ENCODE results near the gene SKIC8. TPM values are rescaled to one million over a fixed set of nuclear protein-coding genes. Genes with fewer than 3 reads are reported as not detected.

Gene SKIC8
- polyA plus RNA-seq, 4 donors = 45.9 to 68.0 (median 58.6) TPM

GRCh38 chr15:78341057-78341987 is 41.9 kb upstream of the SKIC8 start:
- H3K4me3 ChIP-seq (ENCODE audit: low read depth in 1 of 3, low read length in 3 of 3) = peak overlapping the region in 1 of 3 donors; percentile 27
- no peak overlapping the region for H3K27ac ChIP-seq (ENCODE audit: low read depth in 1 of 3, low read length in 2 of 3)
- H3K9me3 ChIP-seq (ENCODE audit: control insufficient read depth in 2 of 2, insufficient read depth in 1 of 2, low read depth in 1 of 2, low read length in 1 of 2) = no peaks in the 10 kb centered on the region
- H3K27me3 ChIP-seq (ENCODE audit: control insufficient read depth in 3 of 3, insufficient read depth in 3 of 3, low read length in 3 of 3) = peaks cover 18 to 67% (median 28%) of the 10 kb centered on the region in 3 donors
- DNase-seq = peak in 1 of 2 donors; percentile 63
- H3K4me1 ChIP-seq (ENCODE audit: control insufficient read depth in 3 of 3, insufficient read depth in 2 of 3, low read depth in 1 of 3, low read length in 2 of 3) = peaks cover 0 to 12% (median 0%) of the 10 kb centered on the region in 3 donors
- no peaks in the 10 kb centered on the region for H3K36me3 ChIP-seq (ENCODE audit: control insufficient read depth in 3 of 3, insufficient read depth in 2 of 3, low read depth in 1 of 3, low read length in 3 of 3)
- 5 to 8% (median 6%) methylated on average over 52 to 53 of the region's 53 CpGs for WGBS, 3 donors
- FAIRE-seq = no peak

GRCh38 chr15:78340231-78341056 is 41.0 kb upstream of the SKIC8 start, which contains the start of gene CRABP1:
Gene CRABP1, plus strand, starts transcription at chr15:78340353. Its CDS starts 76 bp downstream, at chr15:78340429.
- DNase-seq (peak in 1 of 2 donors; percentile 45), FAIRE-seq (no peak)
- Histone ChIP-seq H3K27me3 (ENCODE audit: control insufficient read depth in 3 of 3, insufficient read depth in 3 of 3, low read length in 3 of 3) (peaks cover 18 to 70% (median 34%) of the 10 kb centered on the region in 3 donors), H3K4me1 (ENCODE audit: control insufficient read depth in 3 of 3, insufficient read depth in 2 of 3, low read depth in 1 of 3, low read length in 2 of 3) (peaks cover 0 to 12% (median 0%) of the 10 kb centered on the region in 3 donors), H3K9me3 (ENCODE audit: control insufficient read depth in 2 of 2, insufficient read depth in 1 of 2, low read depth in 1 of 2, low read length in 1 of 2) (no peaks in the 10 kb centered on the region), H3K27ac (ENCODE audit: low read depth in 1 of 3, low read length in 2 of 3) (no peak within 1 kb of the TSS), H3K4me3 (ENCODE audit: low read depth in 1 of 3, low read length in 3 of 3) (peak within 1 kb of the TSS in 1 of 3 donors; percentile 27), H3K36me3 (ENCODE audit: control insufficient read depth in 3 of 3, insufficient read depth in 2 of 3, low read depth in 1 of 3, low read length in 3 of 3) (no peaks in the 10 kb centered on the region)
- 2% methylated on average over 57 to 67 of the region's 67 CpGs for WGBS, 3 donors

GRCh38 chr15:78339559-78339958 is 40.1 kb upstream of the SKIC8 start:
- Histone ChIP-seq H3K4me1 (ENCODE audit: control insufficient read depth in 3 of 3, insufficient read depth in 2 of 3, low read depth in 1 of 3, low read length in 2 of 3) (peaks cover 0 to 12% (median 0%) of the 10 kb centered on the region in 3 donors), H3K27ac (ENCODE audit: low read depth in 1 of 3, low read length in 2 of 3) (no peak overlapping the region), H3K4me3 (ENCODE audit: low read depth in 1 of 3, low read length in 3 of 3) (no peak overlapping the region), H3K36me3 (ENCODE audit: control insufficient read depth in 3 of 3, insufficient read depth in 2 of 3, low read depth in 1 of 3, low read length in 3 of 3) (no peaks in the 10 kb centered on the region), H3K27me3 (ENCODE audit: control insufficient read depth in 3 of 3, insufficient read depth in 3 of 3, low read length in 3 of 3) (peaks cover 18 to 73% (median 34%) of the 10 kb centered on the region in 3 donors), H3K9me3 (ENCODE audit: control insufficient read depth in 2 of 2, insufficient read depth in 1 of 2, low read depth in 1 of 2, low read length in 1 of 2) (peaks cover 0 to 2% of the 10 kb centered on the region in 2 donors)
- 32 to 49% (median 40%) methylated on average over 17 of the region's 17 CpGs for WGBS, 3 donors
- FAIRE-seq = no peak
- DNase-seq = no peak

DNA sequence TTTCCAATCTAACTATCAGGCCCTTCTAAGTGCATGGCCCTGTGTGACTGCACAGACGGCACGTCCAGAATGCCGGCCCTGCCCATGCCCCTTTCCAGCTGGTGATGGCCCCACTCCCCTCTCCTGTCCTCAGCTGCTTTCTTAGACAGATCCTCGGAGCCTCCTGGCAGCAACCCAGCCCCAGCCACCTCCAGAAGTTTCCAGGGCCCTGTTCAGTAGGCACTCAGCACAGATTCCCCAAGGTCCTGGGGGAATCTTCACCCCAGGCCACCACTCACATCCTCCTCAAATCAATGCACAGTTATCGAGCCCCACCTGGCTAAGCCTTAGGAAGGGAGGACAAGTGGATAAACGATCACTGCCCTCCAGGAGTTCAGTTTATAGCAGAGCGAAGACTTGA is 39.4 kb upstream of the SKIC8 start:
- peaks cover 0 to 12% (median 0%) of the 10 kb centered on the region in 3 donors for H3K4me1 ChIP-seq (ENCODE audit: control insufficient read depth in 3 of 3, insufficient read depth in 2 of 3, low read depth in 1 of 3, low read length in 2 of 3)
- 56 to 72% (median 72%) methylated on average over 7 of the region's 7 CpGs for WGBS, 3 donors
- peaks cover 0 to 3% of the 10 kb centered on the region in 2 donors for H3K9me3 ChIP-seq (ENCODE audit: control insufficient read depth in 2 of 2, insufficient read depth in 1 of 2, low read depth in 1 of 2, low read length in 1 of 2)
- H3K27me3 ChIP-seq (ENCODE audit: control insufficient read depth in 3 of 3, insufficient read depth in 3 of 3, low read length in 3 of 3) = peaks cover 18 to 75% (median 33%) of the 10 kb centered on the region in 3 donors
- no peak for FAIRE-seq
- H3K36me3 ChIP-seq (ENCODE audit: control insufficient read depth in 3 of 3, insufficient read depth in 2 of 3, low read depth in 1 of 3, low read length in 3 of 3) = no peaks in the 10 kb centered on the region
- H3K27ac ChIP-seq (ENCODE audit: low read depth in 1 of 3, low read length in 2 of 3) = no peak overlapping the region
- H3K4me3 ChIP-seq (ENCODE audit: low read depth in 1 of 3, low read length in 3 of 3) = no peak overlapping the region
- DNase-seq = no peak

GRCh38 chr15:78335985-78336384 is 36.6 kb upstream of the SKIC8 start:
- Histone ChIP-seq H3K4me3 (ENCODE audit: low read depth in 1 of 3, low read length in 3 of 3) (no peak overlapping the region), H3K27ac (ENCODE audit: low read depth in 1 of 3, low read length in 2 of 3) (no peak overlapping the region), H3K4me1 (ENCODE audit: control insufficient read depth in 3 of 3, insufficient read depth in 2 of 3, low read depth in 1 of 3, low read length in 2 of 3) (peaks cover 0 to 8% (median 0%) of the 10 kb centered on the region in 3 donors), H3K9me3 (ENCODE audit: control insufficient read depth in 2 of 2, insufficient read depth in 1 of 2, low read depth in 1 of 2, low read length in 1 of 2) (peaks cover 0 to 3% of the 10 kb centered on the region in 2 donors), H3K27me3 (ENCODE audit: control insufficient read depth in 3 of 3, insufficient read depth in 3 of 3, low read length in 3 of 3) (peaks cover 16 to 50% (median 25%) of the 10 kb centered on the region in 3 donors), H3K36me3 (ENCODE audit: control insufficient read depth in 3 of 3, insufficient read depth in 2 of 3, low read depth in 1 of 3, low read length in 3 of 3) (no peaks in the 10 kb centered on the region)
- WGBS, 3 donors = 82 to 90% (median 88%) methylated on average over 4 of the region's 4 CpGs
- no peak for DNase-seq
- no peak for FAIRE-seq

- DNase-seq (no peak), FAIRE-seq (no peak)
- Histone ChIP-seq H3K9me3 (ENCODE audit: control insufficient read depth in 2 of 2, insufficient read depth in 1 of 2, low read depth in 1 of 2, low read length in 1 of 2) (peaks cover 0 to 3% of the 10 kb centered on the region in 2 donors), H3K4me3 (ENCODE audit: low read depth in 1 of 3, low read length in 3 of 3) (no peak overlapping the region), H3K36me3 (ENCODE audit: control insufficient read depth in 3 of 3, insufficient read depth in 2 of 3, low read depth in 1 of 3, low read length in 3 of 3) (no peaks in the 10 kb centered on the region), H3K27ac (ENCODE audit: low read depth in 1 of 3, low read length in 2 of 3) (no peak overlapping the region), H3K4me1 (ENCODE audit: control insufficient read depth in 3 of 3, insufficient read depth in 2 of 3, low read depth in 1 of 3, low read length in 2 of 3) (no peaks in the 10 kb centered on the region), H3K27me3 (ENCODE audit: control insufficient read depth in 3 of 3, insufficient read depth in 3 of 3, low read length in 3 of 3) (peaks cover 5 to 38% (median 23%) of the 10 kb centered on the region in 3 donors)
- 82 to 91% (median 87%) methylated on average over 3 of the region's 3 CpGs for WGBS, 3 donors
Observed at GRCh38 chr15:78334845-78335244, 35.4 kb upstream of the SKIC8 start.

- H3K4me1 ChIP-seq (ENCODE audit: control insufficient read depth in 3 of 3, insufficient read depth in 2 of 3, low read depth in 1 of 3, low read length in 2 of 3) = no peaks in the 10 kb centered on the region
- H3K4me3 ChIP-seq (ENCODE audit: low read depth in 1 of 3, low read length in 3 of 3) = no peak overlapping the region
- DNase-seq = no peak
- H3K9me3 ChIP-seq (ENCODE audit: control insufficient read depth in 2 of 2, insufficient read depth in 1 of 2, low read depth in 1 of 2, low read length in 1 of 2) = peaks cover 0 to 2% of the 10 kb centered on the region in 2 donors
- no peak for FAIRE-seq
- 47 to 61% (median 58%) methylated on average over 4 of the region's 4 CpGs for WGBS, 3 donors
- no peaks in the 10 kb centered on the region for H3K36me3 ChIP-seq (ENCODE audit: control insufficient read depth in 3 of 3, insufficient read depth in 2 of 3, low read depth in 1 of 3, low read length in 3 of 3)
- H3K27ac ChIP-seq (ENCODE audit: low read depth in 1 of 3, low read length in 2 of 3) = no peak overlapping the region
- H3K27me3 ChIP-seq (ENCODE audit: control insufficient read depth in 3 of 3, insufficient read depth in 3 of 3, low read length in 3 of 3) = peaks cover 0 to 4% (median 0%) of the 10 kb centered on the region in 3 donors
Observed at GRCh38 chr15:78329625-78330024, 30.2 kb upstream of the SKIC8 start.

DNA sequence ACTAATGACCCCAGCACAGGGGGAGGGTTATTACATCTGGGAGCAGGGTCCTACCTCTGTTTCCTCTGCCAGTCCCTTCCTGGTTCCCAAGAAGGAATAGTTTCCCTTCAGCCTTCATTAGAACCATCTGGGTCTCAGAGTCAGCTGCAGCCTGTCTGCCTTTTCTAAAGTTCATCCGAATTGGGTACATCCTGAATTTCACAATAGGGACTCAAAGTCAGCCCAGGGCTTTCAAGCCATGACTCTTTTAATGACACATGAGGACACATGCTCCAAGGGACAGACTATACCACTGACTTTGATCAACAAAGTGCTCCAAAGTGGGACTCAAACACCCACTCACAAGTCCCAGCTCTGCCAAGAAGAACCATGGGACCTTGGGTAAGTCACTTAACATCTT is 28.1 kb upstream of the SKIC8 start:
- Histone ChIP-seq H3K4me1 (ENCODE audit: control insufficient read depth in 3 of 3, insufficient read depth in 2 of 3, low read depth in 1 of 3, low read length in 2 of 3) (no peaks in the 10 kb centered on the region), H3K27me3 (ENCODE audit: control insufficient read depth in 3 of 3, insufficient read depth in 3 of 3, low read length in 3 of 3) (no peaks in the 10 kb centered on the region), H3K36me3 (ENCODE audit: control insufficient read depth in 3 of 3, insufficient read depth in 2 of 3, low read depth in 1 of 3, low read length in 3 of 3) (no peaks in the 10 kb centered on the region), H3K9me3 (ENCODE audit: control insufficient read depth in 2 of 2, insufficient read depth in 1 of 2, low read depth in 1 of 2, low read length in 1 of 2) (no peaks in the 10 kb centered on the region), H3K27ac (ENCODE audit: low read depth in 1 of 3, low read length in 2 of 3) (no peak overlapping the region), H3K4me3 (ENCODE audit: low read depth in 1 of 3, low read length in 3 of 3) (no peak overlapping the region)
- 66 to 85% (median 79%) methylated on average over 1 of the region's 1 CpG for WGBS, 3 donors
- FAIRE-seq (no peak), DNase-seq (no peak)
